Occipital lobe (tissue), 3 donors: ENCODE results near the gene CYP2J2. TPM values are rescaled to one million over a fixed set of nuclear protein-coding genes. Genes with fewer than 3 reads are reported as not detected.
"Not testable (repeated sequence)": the region's sequence is repeated elsewhere in the genome, so short reads cannot be mapped to it uniquely, and the experiment has no call there.

Experiments used
- DNase-seq: peaks from one replicate; lab custom pipeline; 2025; lab: John Stamatoyannopoulos, UW
- small RNA-seq: library from RNA; depleted of rRNA; stranded (forward); fragments of <200 nt; gene quantifications from one replicate; pipeline ENCODE3, GENCODE V24; 2014
- total RNA-seq: library from RNA; depleted of rRNA; stranded (reverse); fragments of >200 nt; gene quantifications from one replicate; pipeline ENCODE4 v1.2.3, GENCODE V29; 2014

The CYP2J2 gene
- total RNA-seq, 1 donor from 2014 or later = 0.47 TPM

DNA sequence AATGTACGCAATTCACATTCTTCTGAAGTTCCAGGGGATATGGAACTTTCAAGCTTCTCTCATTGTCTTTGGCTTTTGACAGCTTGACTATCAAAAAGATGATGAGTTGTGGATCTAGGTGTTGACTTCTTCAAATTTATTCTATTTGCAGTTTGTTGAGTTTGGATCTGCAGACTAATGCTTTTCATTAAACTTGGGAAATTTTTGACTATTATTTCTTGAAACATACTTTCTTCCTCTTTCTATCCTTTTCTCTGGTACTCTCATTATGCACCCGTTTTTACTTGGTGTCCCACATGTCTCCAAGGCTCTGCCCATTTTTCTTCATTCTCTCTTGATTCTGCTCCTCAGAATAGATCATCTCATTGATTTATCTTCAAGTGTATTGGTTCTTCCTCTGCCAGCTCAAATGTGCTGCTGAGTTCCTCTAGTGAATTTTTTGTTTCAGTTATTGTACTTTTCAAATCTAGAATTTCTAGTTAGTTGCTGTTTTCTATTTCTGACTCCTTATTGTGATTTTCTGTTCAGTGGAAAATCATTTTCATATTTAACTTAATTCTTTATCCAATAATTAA lies 49.4 kb downstream of the CYP2J2 start:
- DNase-seq = no peak

DNA sequence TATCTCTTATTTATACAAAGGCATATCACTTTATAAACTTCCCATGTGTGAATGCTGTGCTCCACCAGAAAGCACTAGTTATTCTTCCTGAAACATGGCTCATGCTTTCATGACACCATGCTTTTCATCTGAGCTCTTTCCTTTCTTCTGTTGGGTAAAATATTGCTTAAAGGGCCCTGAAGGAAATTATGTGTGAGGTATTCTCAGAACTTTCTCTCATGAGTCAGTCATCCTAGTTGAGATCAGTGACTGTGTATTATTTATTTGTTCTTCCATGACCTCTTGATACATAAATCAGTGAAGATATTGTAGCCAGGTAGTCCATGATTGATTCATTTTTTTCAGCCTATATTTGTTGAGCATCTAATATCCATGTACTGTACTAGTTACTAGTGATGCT lies 54.8 kb downstream of the CYP2J2 start:
- no peak for DNase-seq

- DNase-seq = no peak
These were observed 60.1 kb downstream of the CYP2J2 start for GRCh38 chr1:59866462-59866861.

DNA sequence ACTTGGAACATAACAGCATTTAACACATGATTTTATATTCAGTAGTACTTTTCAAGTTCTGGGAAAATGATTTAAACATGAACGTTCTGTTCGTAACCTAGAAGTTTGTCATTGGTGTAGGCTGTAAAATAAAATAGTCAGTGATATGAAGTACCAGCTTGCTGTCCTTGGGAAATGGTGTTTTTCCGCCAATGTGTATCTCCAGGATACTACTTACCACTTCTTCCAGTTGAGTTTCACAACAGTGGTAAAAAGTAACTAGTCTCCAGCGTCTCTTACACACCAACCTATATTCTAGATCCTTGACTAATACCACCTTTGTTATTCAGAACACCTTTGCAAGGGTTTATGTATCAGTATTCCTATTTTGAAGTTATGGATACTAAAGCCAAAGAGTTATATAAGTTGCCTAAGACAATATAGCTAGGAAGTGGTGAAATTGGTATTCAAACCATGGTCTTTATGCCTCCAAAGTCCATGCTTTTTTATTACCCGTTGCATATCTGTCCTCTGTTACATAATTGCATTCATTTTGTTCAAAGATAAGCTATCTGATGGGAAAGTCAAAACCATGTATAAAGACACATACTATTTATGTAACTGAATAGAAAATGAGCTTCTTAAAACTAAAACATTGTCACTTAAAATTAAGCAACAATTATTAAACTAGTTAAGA lies 68.8 kb downstream of the CYP2J2 start:
- no peak for DNase-seq

DNA sequence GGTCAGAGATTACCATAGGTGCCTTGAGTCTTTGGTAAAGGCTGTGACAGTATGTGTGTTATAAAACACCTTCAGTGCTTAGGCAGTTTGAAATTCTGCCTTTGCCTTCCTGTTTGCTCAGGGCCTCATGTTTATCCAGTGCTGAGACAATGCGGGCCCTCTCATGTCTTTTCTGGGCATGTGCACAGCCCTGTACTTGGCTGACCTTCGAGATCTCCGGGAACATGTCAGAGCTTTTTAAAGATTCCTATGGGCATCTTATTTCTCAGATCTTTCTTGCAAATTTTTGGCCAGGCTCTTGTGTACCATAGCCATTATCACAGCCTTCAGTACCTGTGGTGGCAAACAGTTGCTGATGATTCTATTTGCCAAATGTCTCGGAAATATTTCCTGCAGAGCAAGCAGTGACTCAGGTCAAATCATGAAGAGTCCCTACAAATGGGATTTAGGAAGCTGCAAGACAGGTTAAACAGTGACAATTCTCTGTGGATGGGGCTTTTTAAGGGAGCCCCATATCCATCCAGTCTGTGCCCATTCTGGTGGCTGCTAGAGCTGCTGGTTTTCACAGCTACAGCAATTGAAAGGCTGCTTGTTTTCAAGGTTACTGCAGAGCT lies 69.7 kb downstream of the CYP2J2 start:
- no peak for DNase-seq

DNA sequence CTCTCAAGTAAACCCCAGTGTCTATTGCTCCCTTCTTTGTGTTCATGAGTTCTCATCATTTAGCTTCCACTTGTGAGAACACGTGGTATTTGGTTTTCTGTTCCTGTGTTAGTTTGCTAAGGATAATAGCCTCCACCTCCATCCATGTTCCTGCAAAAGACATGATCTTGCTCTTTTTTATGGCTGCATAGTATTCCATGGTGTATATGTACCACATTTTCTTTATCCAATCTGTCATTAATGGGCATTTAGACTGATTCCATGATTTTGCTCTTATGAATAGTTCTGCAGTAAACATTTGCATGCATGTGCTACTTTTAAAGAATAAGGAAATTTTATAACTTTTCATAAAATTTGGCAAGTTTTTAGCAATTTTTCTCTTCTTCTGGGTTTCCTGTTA lies 71.3 kb downstream of the CYP2J2 start:
- not testable (repeated sequence) for DNase-seq

GRCh38 chr1:59852117-59852516 lies 74.5 kb downstream of the CYP2J2 start:
- no peak for DNase-seq

DNA sequence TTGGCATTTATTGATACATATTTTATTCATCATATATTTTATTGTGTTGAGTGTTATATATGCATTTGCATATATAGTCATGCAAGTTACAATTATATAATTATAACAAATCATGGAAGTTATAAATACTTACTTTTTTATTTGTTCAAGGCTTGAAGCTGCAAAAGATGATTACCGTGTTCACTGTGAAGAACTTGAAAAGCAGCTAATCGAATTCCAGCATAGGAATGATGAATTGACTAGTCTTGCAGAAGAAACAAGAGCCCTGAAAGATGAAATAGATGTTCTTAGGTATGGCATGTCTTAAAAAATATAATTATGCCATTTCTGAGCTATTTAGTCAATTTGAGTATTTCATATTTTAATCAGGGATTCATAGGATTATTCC lies 79.7 kb downstream of the CYP2J2 start:
- no peak for DNase-seq

- DNase-seq = no peak
These were observed 80.2 kb downstream of the CYP2J2 start for GRCh38 chr1:59846209-59846894.

- DNase-seq = no peak
These were observed 81.5 kb downstream of the CYP2J2 start for GRCh38 chr1:59845091-59845490.

Small RNAs within 50 kb of the gene (small RNA-seq; reads per million reads assigned to genes)
- gene RN7SL475P = not detected

Other genes starting within 250 kb of the CYP2J2 start
- gene HOOK1, start 111.8 kb downstream of the CYP2J2 start, total RNA-seq = 16.8 TPM
- 0.31 TPM for gene C1orf87, start 147.0 kb upstream of the CYP2J2 start, total RNA-seq